ENCODE data around the gene TLDC2.
"Not testable (repeated sequence)": the region's sequence is repeated elsewhere in the genome, so short reads cannot be mapped to it uniquely, and the experiment has no call there.

TLDC2 gene

DNA sequence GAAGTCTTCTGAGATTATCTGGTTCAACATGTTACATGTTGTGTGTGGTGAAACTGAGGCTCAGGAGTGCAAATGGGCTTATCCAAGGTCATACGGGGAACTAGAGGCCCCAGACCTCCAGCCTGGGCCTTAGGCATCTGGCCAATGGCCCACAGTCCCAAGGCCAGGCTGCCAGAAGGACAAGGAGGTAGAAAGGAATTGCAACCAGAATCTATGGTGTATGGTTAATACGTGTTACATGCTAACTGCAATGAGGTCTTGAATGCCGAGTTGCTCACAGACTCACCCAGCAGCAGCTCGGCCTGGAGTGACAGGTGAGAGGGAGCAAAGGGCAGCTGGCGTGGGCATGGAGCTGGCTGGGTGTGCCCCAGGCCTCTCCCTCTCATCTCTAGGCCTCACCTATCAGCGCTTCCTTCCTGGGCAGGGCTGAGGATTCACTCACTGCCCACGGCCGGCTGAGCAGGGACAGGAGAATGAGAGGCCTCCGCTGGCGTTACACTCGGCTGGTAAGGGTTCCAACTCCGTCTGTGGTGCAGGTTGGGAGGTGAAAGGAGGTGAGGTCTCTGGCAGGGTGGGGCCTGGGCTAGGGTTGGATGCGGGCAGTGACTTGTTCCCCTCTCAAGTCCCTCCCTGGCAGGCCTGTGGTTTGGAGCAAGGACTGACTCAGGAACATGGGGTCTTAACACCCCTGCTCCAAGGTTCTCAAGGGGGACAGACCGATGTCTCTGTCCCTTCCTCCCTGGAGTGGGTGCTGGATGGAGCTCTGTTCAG, at the start of gene TLDC2:
TSS of gene TLDC2 (plus strand) at position 437 of the 771 bp plus-strand sequence. CDS start at position 474, 37 bp downstream.
- DNase-seq (no peak), ATAC-seq (replicated peaks) (peak in 1 of 2 donors; percentile 9)
- H3K4me1 Mint-ChIP-seq: peaks cover 13 to 29% of the 10 kb centered on the region in 2 donors
- no peak within 1 kb of the TSS for H3K27ac Mint-ChIP-seq
- H3K27me3 Mint-ChIP-seq: no peaks in the 10 kb centered on the region
- H3K36me3 Mint-ChIP-seq: no peaks in the 10 kb centered on the region
- H3K9me3 Mint-ChIP-seq: no peaks in the 10 kb centered on the region
- no peak within 1 kb of the TSS for H3K4me3 Mint-ChIP-seq

DNA sequence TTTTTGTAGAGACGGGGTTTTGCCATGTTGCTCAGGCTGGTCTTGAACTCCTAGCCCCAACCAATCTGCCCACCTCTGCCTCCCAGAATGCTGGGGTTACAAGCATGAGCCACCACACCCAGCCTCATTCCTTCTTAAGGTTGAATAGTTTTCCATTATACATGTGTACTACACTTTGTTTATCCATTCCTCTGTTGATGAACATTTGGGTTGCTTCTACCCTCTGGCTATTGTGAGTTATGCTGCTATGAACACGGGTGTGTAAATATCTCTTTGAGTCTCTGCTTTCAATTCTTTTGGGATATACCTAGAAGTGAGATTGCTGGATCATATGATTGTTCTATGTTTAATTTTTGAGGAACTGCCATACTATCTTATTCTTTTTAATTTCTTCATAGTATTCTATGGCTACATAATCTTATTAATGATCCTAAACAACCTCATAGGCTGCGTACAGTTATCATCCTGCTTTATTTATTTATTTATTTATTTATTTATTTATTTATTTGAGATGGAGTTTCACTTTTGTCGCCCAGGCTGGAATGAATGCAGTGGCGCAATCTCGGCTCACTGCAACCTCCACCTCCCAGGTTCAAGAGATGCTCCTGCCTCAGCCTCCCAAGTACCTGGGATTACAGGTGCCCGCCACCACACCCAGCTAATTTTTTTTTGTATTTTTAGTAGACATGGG, 49.2 kb upstream of the TLDC2 start:
- no peak overlapping the region for H3K4me3 Mint-ChIP-seq
- no peaks in the 10 kb centered on the region for H3K27me3 Mint-ChIP-seq
- H3K36me3 Mint-ChIP-seq: peaks cover 42 to 50% of the 10 kb centered on the region in 2 donors
- no peaks in the 10 kb centered on the region for H3K9me3 Mint-ChIP-seq
- ATAC-seq (replicated peaks) (no peak), DNase-seq (no peak)
- H3K4me1 Mint-ChIP-seq: peaks cover 15 to 27% of the 10 kb centered on the region in 2 donors
- H3K27ac Mint-ChIP-seq: peak overlapping the region; percentile 56

- Mint-ChIP-seq H3K36me3 (peaks cover 44 to 57% of the 10 kb centered on the region in 2 donors), H3K27me3 (no peaks in the 10 kb centered on the region), H3K4me1 (peaks cover 19 to 27% of the 10 kb centered on the region in 2 donors), H3K9me3 (no peaks in the 10 kb centered on the region), H3K27ac (peak overlapping the region; percentile 51), H3K4me3 (peak overlapping the region; percentile 55 to 72)
- no peak for DNase-seq
- peak; percentile 98 to 99 for ATAC-seq (replicated peaks)
Observed at GRCh38 chr20:36827541-36828279, 48.2 kb upstream of the TLDC2 start.

DNA sequence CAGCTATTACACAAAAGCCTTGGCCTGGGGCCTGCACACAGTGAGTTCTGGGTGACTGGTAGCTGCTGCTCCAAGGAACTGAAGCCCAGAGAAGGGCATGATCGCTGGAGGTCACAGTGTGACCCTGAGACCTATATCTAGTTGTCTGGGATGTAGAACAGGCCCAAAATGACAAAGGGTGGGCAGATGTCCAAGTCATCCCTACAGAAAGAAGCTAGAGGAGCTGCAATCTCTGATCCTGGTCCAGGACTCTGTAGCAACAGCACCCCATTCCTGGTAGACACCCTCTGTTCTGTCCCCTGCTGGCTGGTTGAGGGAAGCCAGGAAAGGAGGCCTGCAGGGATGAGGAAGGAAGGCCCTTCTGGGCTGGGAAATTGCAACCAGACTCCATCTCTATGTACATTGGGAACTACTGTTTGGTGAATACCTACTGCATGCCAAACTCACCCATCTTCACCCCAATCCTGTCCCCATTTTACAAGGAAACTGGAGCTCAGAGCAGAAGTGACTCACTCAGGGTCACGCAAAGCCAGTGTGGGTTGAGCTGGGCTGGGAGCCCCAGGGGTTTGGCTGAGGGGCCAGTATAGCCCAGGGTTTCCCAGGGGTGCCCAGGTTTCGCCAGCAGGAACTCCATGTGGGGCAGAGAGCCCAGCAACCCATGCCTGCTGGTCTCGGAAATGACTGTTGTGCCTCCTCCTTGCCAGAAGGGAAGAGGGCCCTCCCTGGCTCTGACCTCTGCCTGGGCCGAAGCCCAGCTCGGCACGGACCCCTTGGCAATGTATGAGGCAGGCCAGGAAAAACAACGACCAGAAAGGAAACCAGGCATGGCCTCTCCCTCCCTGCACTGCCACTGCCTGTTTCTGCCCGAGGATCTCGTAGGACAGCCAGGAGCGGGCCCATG, 44.9 kb upstream of the TLDC2 start:
- no peaks in the 10 kb centered on the region for H3K9me3 Mint-ChIP-seq
- peak overlapping the region; percentile 47 for H3K27ac Mint-ChIP-seq
- H3K4me1 Mint-ChIP-seq: peaks cover 26 to 46% of the 10 kb centered on the region in 2 donors
- H3K36me3 Mint-ChIP-seq: peaks cover 35 to 50% of the 10 kb centered on the region in 2 donors
- H3K4me3 Mint-ChIP-seq: no peak overlapping the region
- no peak for DNase-seq
- H3K27me3 Mint-ChIP-seq: no peaks in the 10 kb centered on the region
- ATAC-seq (replicated peaks): no peak

DNA sequence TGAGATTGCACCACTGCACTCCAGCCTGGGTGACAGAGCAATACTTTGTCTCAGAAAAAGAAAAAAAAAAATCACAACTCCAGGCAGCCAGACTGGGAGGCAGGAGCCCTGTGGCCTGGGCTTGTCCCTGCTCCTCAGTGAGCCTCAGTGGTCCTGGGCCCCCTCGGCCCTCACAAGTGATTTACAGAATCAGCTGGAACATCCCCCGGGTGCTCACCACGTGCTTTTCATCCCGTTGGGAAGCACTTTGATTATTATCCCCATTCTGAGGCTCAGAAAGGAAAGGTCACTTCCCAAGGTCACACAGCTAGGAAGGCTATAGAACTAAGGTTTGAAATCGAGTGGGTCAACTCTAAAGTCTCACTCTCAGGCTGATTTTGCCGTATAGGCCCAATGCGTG, 43.1 kb upstream of the TLDC2 start:
- no peak overlapping the region for H3K4me3 Mint-ChIP-seq
- peaks cover 25 to 53% of the 10 kb centered on the region in 2 donors for H3K4me1 Mint-ChIP-seq
- DNase-seq (no peak), ATAC-seq (replicated peaks) (no peak)
- H3K9me3 Mint-ChIP-seq: no peaks in the 10 kb centered on the region
- H3K27ac Mint-ChIP-seq: no peak overlapping the region
- no peaks in the 10 kb centered on the region for H3K27me3 Mint-ChIP-seq
- H3K36me3 Mint-ChIP-seq: peaks cover 30 to 47% of the 10 kb centered on the region in 2 donors

DNA sequence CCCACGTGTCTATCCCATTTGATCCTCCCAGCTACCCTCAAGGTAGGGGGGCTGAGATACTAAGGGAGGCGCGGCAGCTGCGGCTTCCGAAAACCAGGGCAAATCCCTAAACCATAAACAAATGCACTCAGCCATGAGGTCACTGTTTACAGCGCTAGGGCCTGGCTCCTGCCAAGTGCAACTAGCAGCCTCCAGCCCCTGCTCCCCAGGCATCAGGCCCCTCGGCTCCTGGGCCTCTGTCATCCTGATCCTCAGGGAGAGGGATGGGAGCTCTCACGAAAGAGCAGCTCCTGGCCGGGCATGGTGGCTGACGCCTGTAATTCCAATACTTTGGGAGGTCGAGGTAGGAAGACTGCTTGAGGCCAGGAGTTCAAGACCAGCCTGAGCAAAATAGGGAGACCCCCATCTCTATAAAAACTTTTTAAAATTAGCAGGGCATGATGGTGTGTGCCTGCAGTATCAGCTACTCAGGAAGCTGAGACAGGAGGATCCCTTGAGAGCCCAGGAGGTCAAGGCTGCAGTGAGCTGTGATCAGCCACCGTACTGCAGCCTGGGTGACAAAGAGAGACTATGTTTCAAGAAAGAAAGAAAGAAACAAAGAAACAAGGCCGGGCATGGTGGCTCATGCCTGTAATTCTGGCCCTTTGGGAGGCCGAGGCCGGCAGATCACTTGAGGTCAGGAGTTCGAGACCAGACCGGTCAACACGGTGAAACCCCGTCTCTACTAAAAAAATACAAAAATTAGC, 42.5 kb upstream of the TLDC2 start:
- Mint-ChIP-seq H3K27me3 (no peaks in the 10 kb centered on the region), H3K9me3 (no peaks in the 10 kb centered on the region), H3K36me3 (peaks cover 31 to 48% of the 10 kb centered on the region in 2 donors), H3K27ac (no peak overlapping the region), H3K4me3 (no peak overlapping the region), H3K4me1 (peaks cover 23 to 53% of the 10 kb centered on the region in 2 donors)
- DNase-seq (no peak), ATAC-seq (replicated peaks) (no peak)

GRCh38 chr20:36835025-36835424, 40.9 kb upstream of the TLDC2 start:
- no peak for ATAC-seq (replicated peaks)
- peaks cover 30 to 50% of the 10 kb centered on the region in 2 donors for H3K4me1 Mint-ChIP-seq
- H3K36me3 Mint-ChIP-seq: peaks cover 35 to 48% of the 10 kb centered on the region in 2 donors
- H3K27ac Mint-ChIP-seq: peak overlapping the region; percentile 88
- H3K9me3 Mint-ChIP-seq: no peaks in the 10 kb centered on the region
- H3K27me3 Mint-ChIP-seq: no peaks in the 10 kb centered on the region
- peak overlapping the region; percentile 82 to 89 for H3K4me3 Mint-ChIP-seq
- no peak for DNase-seq

DNA sequence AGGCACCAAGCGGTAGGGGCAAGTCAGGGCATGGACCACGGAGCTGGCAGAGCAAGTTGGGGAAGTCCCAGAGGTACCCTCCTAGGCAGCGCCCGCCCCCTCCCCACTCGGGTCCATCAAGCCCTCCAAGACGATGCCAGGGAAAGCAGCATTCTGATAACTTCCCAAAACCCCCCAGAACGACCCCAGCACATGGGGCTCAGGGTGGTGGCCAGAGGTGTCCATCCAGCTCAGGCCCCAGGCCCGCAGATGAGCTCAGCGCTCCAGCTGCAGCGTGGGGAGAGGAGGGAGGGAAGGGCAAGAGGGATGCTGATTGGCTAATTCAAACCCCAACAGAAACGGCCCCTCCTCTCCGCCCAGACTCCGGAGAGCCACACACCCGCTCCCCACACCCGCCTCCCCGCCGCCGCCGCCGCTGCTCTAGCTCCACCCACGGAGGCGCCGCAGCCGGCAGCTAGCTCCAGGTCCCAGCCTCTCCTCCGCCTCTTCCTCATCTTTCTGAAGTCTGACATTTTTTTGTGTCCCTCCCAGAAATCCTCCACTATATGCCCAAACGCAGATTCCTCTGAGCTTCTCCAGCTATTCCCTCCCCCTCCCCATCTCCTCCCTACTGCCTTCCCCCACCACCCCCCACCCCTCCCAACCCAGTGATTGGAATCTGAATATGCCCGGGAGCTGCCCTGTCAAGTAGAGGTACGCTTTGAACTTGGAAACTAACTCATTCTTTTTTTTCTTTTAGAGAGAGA, 40.3 kb upstream of the TLDC2 start:
- H3K9me3 Mint-ChIP-seq: no peaks in the 10 kb centered on the region
- peaks cover 32 to 48% of the 10 kb centered on the region in 2 donors for H3K36me3 Mint-ChIP-seq
- peaks cover 30 to 54% of the 10 kb centered on the region in 2 donors for H3K4me1 Mint-ChIP-seq
- ATAC-seq (replicated peaks) (peak; percentile 91 to 93), DNase-seq (peak; percentile 70)
- H3K4me3 Mint-ChIP-seq: peak overlapping the region; percentile 82 to 89
- peak overlapping the region; percentile 88 for H3K27ac Mint-ChIP-seq
- no peaks in the 10 kb centered on the region for H3K27me3 Mint-ChIP-seq

GRCh38 chr20:36836591-36837269, 39.2 kb upstream of the TLDC2 start:
- Mint-ChIP-seq H3K4me3 (peak overlapping the region; percentile 56 to 78), H3K4me1 (peaks cover 32 to 56% of the 10 kb centered on the region in 2 donors), H3K36me3 (peaks cover 28 to 45% of the 10 kb centered on the region in 2 donors), H3K9me3 (peaks cover 0 to 2% of the 10 kb centered on the region in 2 donors), H3K27ac (peak overlapping the region; percentile 94), H3K27me3 (no peaks in the 10 kb centered on the region)
- DNase-seq: peak; percentile 55
- ATAC-seq (replicated peaks): peak; percentile 52 to 60

GRCh38 chr20:36838376-36838775, 37.6 kb upstream of the TLDC2 start:
- peak; percentile 13 to 14 for ATAC-seq (replicated peaks)
- H3K4me3 Mint-ChIP-seq, H3K27me3 Mint-ChIP-seq, DNase-seq, H3K9me3 Mint-ChIP-seq: not testable (repeated sequence)
- H3K36me3 Mint-ChIP-seq: peaks cover 28 to 42% of the 10 kb centered on the region in 2 donors
- H3K27ac Mint-ChIP-seq: peak overlapping the region; percentile 84
- H3K4me1 Mint-ChIP-seq: peaks cover 41 to 72% of the 10 kb centered on the region in 2 donors

GRCh38 chr20:36839150-36839549, 36.8 kb upstream of the TLDC2 start:
- peaks cover 44 to 72% of the 10 kb centered on the region in 2 donors for H3K4me1 Mint-ChIP-seq
- no peak overlapping the region for H3K4me3 Mint-ChIP-seq
- peak overlapping the region; percentile 69 for H3K27ac Mint-ChIP-seq
- DNase-seq: no peak
- no peak for ATAC-seq (replicated peaks)
- no peaks in the 10 kb centered on the region for H3K27me3 Mint-ChIP-seq
- peaks cover 25 to 40% of the 10 kb centered on the region in 2 donors for H3K36me3 Mint-ChIP-seq
- H3K9me3 Mint-ChIP-seq: peaks cover 0 to 2% of the 10 kb centered on the region in 2 donors

- ATAC-seq (replicated peaks); H3K9me3 Mint-ChIP-seq; DNase-seq; H3K27me3 Mint-ChIP-seq: not testable (repeated sequence)
- Mint-ChIP-seq H3K4me3 (peak overlapping the region in 1 of 2 donors; percentile 18), H3K27ac (peak overlapping the region; percentile 86), H3K4me1 (peaks cover 42 to 76% of the 10 kb centered on the region in 2 donors), H3K36me3 (peaks cover 21 to 37% of the 10 kb centered on the region in 2 donors)
Observed at GRCh38 chr20:36841030-36841429, 34.9 kb upstream of the TLDC2 start.
